Epithelial cell of prostate (primary cell): Measurements from ENCODE around the gene WDR27.

ENCODE experiments used
- DNase-seq: peaks from one replicate; pipeline ENCODE4 v3.0.0-alpha.2; 2011; ENCODE audit warnings: low read depth, low spot score
- H3K27ac ChIP-seq: fragments of 450-650 bp; 2 replicates; pipeline ENCODE4 v1.5.1; 2017; ENCODE audit warnings: mild to moderate bottlenecking

Gene WDR27

GRCh38 chr6:169574420-169574819, 127.4 kb downstream of the WDR27 start:
- H3K27ac ChIP-seq, result no peak overlapping the region
- DNase-seq, result no peak

GRCh38 chr6:169573883-169574282, 127.9 kb downstream of the WDR27 start:
- no peak for DNase-seq
- no peak overlapping the region for H3K27ac ChIP-seq

- H3K27ac ChIP-seq, result no peak overlapping the region
- peak; percentile 3 for DNase-seq
Measured at GRCh38 chr6:169571123-169571962, 130.5 kb downstream of the WDR27 start.

GRCh38 chr6:169568314-169569087, 133.3 kb downstream of the WDR27 start:
- no peak overlapping the region for H3K27ac ChIP-seq
- no peak for DNase-seq

GRCh38 chr6:169567819-169568218, 134.0 kb downstream of the WDR27 start:
- H3K27ac ChIP-seq, result no peak overlapping the region
- no peak for DNase-seq

GRCh38 chr6:169566961-169567750, 134.7 kb downstream of the WDR27 start:
- H3K27ac ChIP-seq, result no peak overlapping the region
- DNase-seq, result no peak

GRCh38 chr6:169566319-169566718, 135.5 kb downstream of the WDR27 start:
- H3K27ac ChIP-seq, result no peak overlapping the region
- no peak for DNase-seq

- H3K27ac ChIP-seq, result no peak overlapping the region
Measured at GRCh38 chr6:169564453-169565240, 137.2 kb downstream of the WDR27 start.

GRCh38 chr6:169561665-169562064, 140.2 kb downstream of the WDR27 start:
- no peak overlapping the region for H3K27ac ChIP-seq
- DNase-seq, result no peak

More at GRCh38 chr6:169564453-169565240, 137.2 kb downstream of the WDR27 start:
- DNase-seq, result no peak

GRCh38 chr6:169559592-169559991, 142.2 kb downstream of the WDR27 start:
- no peak overlapping the region for H3K27ac ChIP-seq
- no peak for DNase-seq

- no peak for DNase-seq
- no peak overlapping the region for H3K27ac ChIP-seq
Measured at GRCh38 chr6:169558774-169559441, 142.9 kb downstream of the WDR27 start.

- DNase-seq, result no peak
Measured at GRCh38 chr6:169558378-169558773, 143.5 kb downstream of the WDR27 start.

GRCh38 chr6:169557887-169558286, 143.9 kb downstream of the WDR27 start:
- no peak overlapping the region for H3K27ac ChIP-seq
- no peak for DNase-seq

More at GRCh38 chr6:169558378-169558773, 143.5 kb downstream of the WDR27 start:
- no peak overlapping the region for H3K27ac ChIP-seq

- no peak for DNase-seq
- H3K27ac ChIP-seq, result no peak overlapping the region
Measured at GRCh38 chr6:169556758-169557548, 144.9 kb downstream of the WDR27 start.

- no peak for DNase-seq
- H3K27ac ChIP-seq, result no peak overlapping the region
Measured at GRCh38 chr6:169555971-169556617, 145.7 kb downstream of the WDR27 start.

GRCh38 chr6:169545982-169546381, 155.8 kb downstream of the WDR27 start:
- DNase-seq, result no peak
- H3K27ac ChIP-seq, result no peak overlapping the region

GRCh38 chr6:169543704-169544103, 158.1 kb downstream of the WDR27 start:
- H3K27ac ChIP-seq, result no peak overlapping the region
- no peak for DNase-seq

- H3K27ac ChIP-seq, result no peak overlapping the region
- no peak for DNase-seq
Measured at GRCh38 chr6:169542491-169542890, 159.3 kb downstream of the WDR27 start.
